Esophagus muscularis mucosa (tissue), 4 donors: ENCODE measurements around the gene CTU1. TPM values are rescaled to one million over a fixed set of nuclear protein-coding genes. Genes with fewer than 3 reads are reported as not detected.

ENCODE experiments used
- DNase-seq: peaks from one replicate; pipeline ENCODE4 v3.0.0-alpha.2; 2017; ENCODE audit errors: extremely low spot score
- H3K27ac ChIP-seq, 4 donors: fragments of 200-600 bp; sonication (generic); replicated peaks in 1 of 4; 1 replicate in 3 of 4; 2 replicates in 1 of 4; pipeline ENCODE4 v1.5.1; 2016 to 2019; ENCODE audit warnings: mild to moderate bottlenecking in 1 of 4
- H3K27me3 ChIP-seq, 4 donors: fragments of 200-600 bp; sonication (generic); one replicate each; pipeline versions ENCODE4 v1.5.1 to v1.6.0; 2016 to 2019
- H3K36me3 ChIP-seq, 4 donors: fragments of 200-600 bp; sonication (generic); one replicate each; pipeline ENCODE4 v1.5.1; 2016 to 2019
- H3K4me1 ChIP-seq, 4 donors: fragments of 200-600 bp; sonication (generic); one replicate each; pipeline ENCODE4 v1.5.1; 2016 to 2019
- H3K4me3 ChIP-seq, 4 donors: fragments of 200-600 bp; sonication (generic); 1 replicate in 2 of 4; 2 replicates in 2 of 4; pipeline ENCODE4 v1.5.1; 2016 to 2019; ENCODE audit warnings: mild to moderate bottlenecking in 4 of 4, moderate library complexity in 1 of 4
- H3K9me3 ChIP-seq, 4 donors: fragments of 200-600 bp; sonication (generic); 1 replicate in 3 of 4; 2 replicates in 1 of 4; pipeline ENCODE4 v1.5.1; 2016 to 2019
- CTCF ChIP-seq, 3 experiments: fragments of 200-600 bp in 2 of 3; fragments of 450-650 bp in 1 of 3; sonication (generic) in 2 of 3; IDR thresholded peaks; one replicate each; pipeline ENCODE4 v1.5.1; 2017 to 2019; ENCODE audit warnings: antibody characterized with exemption in 3 of 3, mild to moderate bottlenecking in 2 of 3, moderate library complexity in 1 of 3
- EP300 ChIP-seq: sonication (generic); formaldehyde crosslinking; IDR thresholded peaks from one replicate; pipeline ENCODE4 v1.6.1; 2017; ENCODE audit warnings: antibody characterized with exemption
- POLR2A ChIP-seq: fragments of 450-650 bp; IDR thresholded peaks from one replicate; pipeline ENCODE4 v1.6.1; 2017; ENCODE audit warnings: antibody characterized with exemption, moderate library complexity, mild to moderate bottlenecking, low read depth
- POLR2AphosphoS5 ChIP-seq, 2 donors: sonication (generic); formaldehyde crosslinking; IDR thresholded peaks; one replicate each; pipeline ENCODE4 v1.6.1; 2017; ENCODE audit warnings: antibody characterized with exemption in 2 of 2
- WGBS: methylation state at CpG from one replicate; pipeline ENCODE4 v1.1.5; 2018; 5-methylcytosine and 5-hydroxymethylcytosine counted together
- intact Hi-C: fragments of 100-400 bp; cut with DNase I; formaldehyde crosslinking; loops from one replicate; pipeline ENCODE4 v1.15.1; 2023
- total RNA-seq, 4 donors: library from RNA; depleted of rRNA; stranded (reverse); fragments of >200 nt; gene quantifications; one replicate each; pipeline versions ENCODE4 v1.1.0 to v1.2.1, GENCODE V29; 2016

Gene CTU1
- total RNA-seq, 4 donors from 2014 or later = 7.1 to 18.9 (median 13.7) TPM

GRCh38 chr19:51136851-51137551 is 28.8 kb upstream of the CTU1 start:
- DNase-seq = no peak
- Histone ChIP-seq H3K4me1 (no peaks in the 10 kb centered on the region), H3K27me3 (peaks cover 0 to 52% (median 3%) of the 10 kb centered on the region in 4 donors), H3K27ac (peak overlapping the region in 2 of 4 donors; percentile 19 to 34), H3K36me3 (no peaks in the 10 kb centered on the region), H3K9me3 (no peaks in the 10 kb centered on the region), H3K4me3 (no peak overlapping the region)
- WGBS = 61% methylated on average over 12 of the region's 12 CpGs
- intact Hi-C loops = no loop called here
- TF ChIP-seq POLR2A = no peak
- no peak for TF ChIP-seq EP300
- no peak for TF ChIP-seq CTCF (IDR thresholded peaks at IDR 0.05)
- no peak for TF ChIP-seq POLR2AphosphoS5 (IDR thresholded peaks at IDR 0.05)

GRCh38 chr19:51135986-51136762 is 28.0 kb upstream of the CTU1 start:
- no peak for DNase-seq
- no peaks in the 10 kb centered on the region for H3K4me1 ChIP-seq
- TF ChIP-seq EP300 (no peak), POLR2AphosphoS5 (IDR thresholded peaks at IDR 0.05) (no peak), CTCF (IDR thresholded peaks at IDR 0.05) (no peak), POLR2A (no peak)
- intact Hi-C loops = no loop called here
- no peak overlapping the region for H3K27ac ChIP-seq
- 78% methylated on average over 8 of the region's 8 CpGs for WGBS
- H3K36me3 ChIP-seq = no peaks in the 10 kb centered on the region
- no peaks in the 10 kb centered on the region for H3K9me3 ChIP-seq
- peaks cover 0 to 53% (median 3%) of the 10 kb centered on the region in 4 donors for H3K27me3 ChIP-seq
- H3K4me3 ChIP-seq = no peak overlapping the region

- intact Hi-C loops = no loop called here
- Histone ChIP-seq H3K4me1 (no peaks in the 10 kb centered on the region), H3K9me3 (no peaks in the 10 kb centered on the region), H3K27me3 (peaks cover 0 to 57% (median 3%) of the 10 kb centered on the region in 4 donors), H3K4me3 (no peak overlapping the region), H3K27ac (no peak overlapping the region), H3K36me3 (no peaks in the 10 kb centered on the region)
- TF ChIP-seq POLR2AphosphoS5 (IDR thresholded peaks at IDR 0.05) = no peak
- TF ChIP-seq CTCF (IDR thresholded peaks at IDR 0.05) = no peak
- TF ChIP-seq POLR2A = no peak
- no peak for TF ChIP-seq EP300
- no peak for DNase-seq
- 89% methylated on average over 5 of the region's 5 CpGs for WGBS
These were observed 26.8 kb upstream of the CTU1 start for GRCh38 chr19:51135004-51135403.

- Histone ChIP-seq H3K27ac (peak overlapping the region in 1 of 4 donors; percentile 38), H3K9me3 (no peaks in the 10 kb centered on the region), H3K27me3 (peaks cover 0 to 42% (median 0%) of the 10 kb centered on the region in 4 donors), H3K36me3 (no peaks in the 10 kb centered on the region), H3K4me3 (no peak overlapping the region), H3K4me1 (peaks cover 0 to 6% (median 0%) of the 10 kb centered on the region in 4 donors)
- intact Hi-C loops = no loop called here
- WGBS = 44% methylated on average over 24 of the region's 24 CpGs
- no peak for DNase-seq
- no peak for TF ChIP-seq EP300
- no peak for TF ChIP-seq POLR2A
- no peak for TF ChIP-seq CTCF (IDR thresholded peaks at IDR 0.05)
- no peak for TF ChIP-seq POLR2AphosphoS5 (IDR thresholded peaks at IDR 0.05)
These were observed 23.8 kb upstream of the CTU1 start for GRCh38 chr19:51131780-51132680.
